Large intestine (tissue), 3 donors: ENCODE results near the gene FSIP1. TPM values are rescaled to one million over a fixed set of nuclear protein-coding genes. Genes with fewer than 3 reads are reported as not detected.

Source experiments
- DNase-seq, 2 donors: peaks; one replicate each; pipeline versions ENCODE4 v3.0.0 to v3.0.0-alpha.2; 2013
- H3K27ac ChIP-seq: one replicate; pipeline ENCODE4 v1.5.1; 2013; ENCODE audit warnings: low read length
- H3K27me3 ChIP-seq: 2 replicates; pipeline ENCODE4 v1.6.1; 2013; ENCODE audit warnings: low read length; ENCODE audit not compliant: control insufficient read depth, insufficient read depth
- H3K36me3 ChIP-seq: 2 replicates; pipeline ENCODE4 v1.6.1; 2013; ENCODE audit warnings: low read length; ENCODE audit not compliant: control insufficient read depth, insufficient read depth
- H3K4me1 ChIP-seq: one replicate; pipeline ENCODE4 v1.6.1; 2013; ENCODE audit warnings: low read length; ENCODE audit not compliant: control insufficient read depth, insufficient read depth
- H3K4me3 ChIP-seq: one replicate; pipeline ENCODE4 v1.5.1; 2013; ENCODE audit warnings: low read length
- H3K9me3 ChIP-seq: one replicate; pipeline ENCODE4 v1.6.1; 2013; ENCODE audit warnings: mild to moderate bottlenecking, low read depth, low read length, moderate library complexity; ENCODE audit not compliant: control insufficient read depth
- WGBS: methylation state at CpG from one replicate; pipeline ENCODE4 v1.1.5; 2013; ENCODE audit warnings: low lambda C conversion rate; ENCODE audit not compliant: insufficient coverage; 5-methylcytosine and 5-hydroxymethylcytosine counted together
- polyA plus RNA-seq: library from polyadenylated mRNA; unstranded; fragments of 120-200 nt; gene quantifications from one replicate; pipeline ENCODE4 v1.2.1, GENCODE V29; 2013

FSIP1 gene
- polyA plus RNA-seq, 1 donor = 0.78 TPM

- DNase-seq = no peak
Measured at GRCh38 chr15:39744334-39745103, 38.1 kb downstream of the FSIP1 start.

GRCh38 chr15:39743611-39744010, 39.0 kb downstream of the FSIP1 start:
- 33% methylated on average over 1 of the region's 2 CpGs for WGBS
- no peak overlapping the region for H3K4me3 ChIP-seq
- H3K4me1 ChIP-seq = no peaks in the 10 kb centered on the region
- no peaks in the 10 kb centered on the region for H3K27me3 ChIP-seq
- no peak for DNase-seq
- H3K36me3 ChIP-seq = no peaks in the 10 kb centered on the region
- no peak overlapping the region for H3K27ac ChIP-seq
- no peaks in the 10 kb centered on the region for H3K9me3 ChIP-seq

More at GRCh38 chr15:39744334-39745103, 38.1 kb downstream of the FSIP1 start:
- WGBS = no CpG with 5 or more reads among the region's 7 CpGs
- H3K36me3 ChIP-seq = no peaks in the 10 kb centered on the region
- no peaks in the 10 kb centered on the region for H3K9me3 ChIP-seq
- H3K4me3 ChIP-seq = no peak overlapping the region
- no peak overlapping the region for H3K27ac ChIP-seq
- no peaks in the 10 kb centered on the region for H3K4me1 ChIP-seq
- no peaks in the 10 kb centered on the region for H3K27me3 ChIP-seq

GRCh38 chr15:39741258-39741657, 41.4 kb downstream of the FSIP1 start:
- H3K4me3 ChIP-seq = no peak overlapping the region
- no peak for DNase-seq
- no peaks in the 10 kb centered on the region for H3K9me3 ChIP-seq

GRCh38 chr15:39738998-39739397, 43.6 kb downstream of the FSIP1 start:
- no peaks in the 10 kb centered on the region for H3K4me1 ChIP-seq
- no peaks in the 10 kb centered on the region for H3K36me3 ChIP-seq
- DNase-seq = no peak
- no peak overlapping the region for H3K27ac ChIP-seq
- WGBS = no CpG with 5 or more reads among the region's 3 CpGs
- no peak overlapping the region for H3K4me3 ChIP-seq
- no peaks in the 10 kb centered on the region for H3K27me3 ChIP-seq
- no peaks in the 10 kb centered on the region for H3K9me3 ChIP-seq

More at GRCh38 chr15:39741258-39741657, 41.4 kb downstream of the FSIP1 start:
- Histone ChIP-seq H3K27ac (no peak overlapping the region), H3K36me3 (no peaks in the 10 kb centered on the region), H3K27me3 (no peaks in the 10 kb centered on the region), H3K4me1 (no peaks in the 10 kb centered on the region)

GRCh38 chr15:39737196-39737550, 45.5 kb downstream of the FSIP1 start:
- no peaks in the 10 kb centered on the region for H3K4me1 ChIP-seq
- no peaks in the 10 kb centered on the region for H3K36me3 ChIP-seq
- H3K27me3 ChIP-seq = no peaks in the 10 kb centered on the region
- DNase-seq = no peak
- no peak overlapping the region for H3K4me3 ChIP-seq
- no peak overlapping the region for H3K27ac ChIP-seq
- H3K9me3 ChIP-seq = no peaks in the 10 kb centered on the region
- WGBS = 60% methylated on average over 1 of the region's 4 CpGs

- no peaks in the 10 kb centered on the region for H3K27me3 ChIP-seq
- H3K4me3 ChIP-seq = no peak overlapping the region
- H3K9me3 ChIP-seq = no peaks in the 10 kb centered on the region
- DNase-seq = no peak
- no peak overlapping the region for H3K27ac ChIP-seq
- no peaks in the 10 kb centered on the region for H3K36me3 ChIP-seq
- H3K4me1 ChIP-seq = no peaks in the 10 kb centered on the region
- WGBS = 71% methylated on average over 1 of the region's 6 CpGs
Measured at GRCh38 chr15:39736412-39737195, 46.0 kb downstream of the FSIP1 start.

GRCh38 chr15:39735120-39735717, 47.4 kb downstream of the FSIP1 start:
- Histone ChIP-seq H3K36me3 (no peaks in the 10 kb centered on the region), H3K9me3 (no peaks in the 10 kb centered on the region), H3K4me3 (no peak overlapping the region), H3K4me1 (no peaks in the 10 kb centered on the region), H3K27ac (no peak overlapping the region), H3K27me3 (no peaks in the 10 kb centered on the region)
- WGBS = 92% methylated on average over 1 of the region's 4 CpGs
- no peak for DNase-seq

- H3K27me3 ChIP-seq = no peaks in the 10 kb centered on the region
- no peak overlapping the region for H3K27ac ChIP-seq
- WGBS = 100% methylated on average over 1 of the region's 3 CpGs
- no peaks in the 10 kb centered on the region for H3K9me3 ChIP-seq
- H3K4me3 ChIP-seq = no peak overlapping the region
- no peaks in the 10 kb centered on the region for H3K36me3 ChIP-seq
- DNase-seq = no peak
- no peaks in the 10 kb centered on the region for H3K4me1 ChIP-seq
Measured at GRCh38 chr15:39731266-39731665, 51.4 kb downstream of the FSIP1 start.

GRCh38 chr15:39730552-39730951, 52.1 kb downstream of the FSIP1 start:
- no CpG with 5 or more reads among the region's 5 CpGs for WGBS
- no peaks in the 10 kb centered on the region for H3K4me1 ChIP-seq
- H3K36me3 ChIP-seq = no peaks in the 10 kb centered on the region
- H3K9me3 ChIP-seq = no peaks in the 10 kb centered on the region
- no peaks in the 10 kb centered on the region for H3K27me3 ChIP-seq
- DNase-seq = peak in 1 of 2 donors; percentile 14
- no peak overlapping the region for H3K4me3 ChIP-seq
- H3K27ac ChIP-seq = no peak overlapping the region

- H3K4me3 ChIP-seq = no peak overlapping the region
- H3K4me1 ChIP-seq = no peaks in the 10 kb centered on the region
- WGBS = no CpG with 5 or more reads among the region's 4 CpGs
- no peaks in the 10 kb centered on the region for H3K9me3 ChIP-seq
- H3K27ac ChIP-seq = no peak overlapping the region
- no peak for DNase-seq
- no peaks in the 10 kb centered on the region for H3K27me3 ChIP-seq
- no peaks in the 10 kb centered on the region for H3K36me3 ChIP-seq
Measured at GRCh38 chr15:39729500-39729899, 53.1 kb downstream of the FSIP1 start.
